Endodermal cell (in vitro differentiated cells): Measurements from ENCODE around the gene RETREG1. TPM values are rescaled to one million over a fixed set of nuclear protein-coding genes. Genes with fewer than 3 reads are reported as not detected.

ENCODE experiments used
- DNase-seq: peaks from one replicate; pipeline ENCODE4 v3.0.0-alpha.2; 2017
- H3K27ac ChIP-seq: 2 replicates; pipeline ENCODE4 v1.5.1; 2013; ENCODE audit warnings: mild to moderate bottlenecking, low read depth, low read length, moderate library complexity
- H3K27me3 ChIP-seq: 2 replicates; pipeline ENCODE4 v1.6.1; 2013; ENCODE audit warnings: mild to moderate bottlenecking, low read length, moderate library complexity; ENCODE audit not compliant: insufficient read depth, control insufficient read depth, poor library complexity, severe bottlenecking
- H3K36me3 ChIP-seq: 2 replicates; pipeline ENCODE4 v1.7.0; 2013; ENCODE audit warnings: mild to moderate bottlenecking, low read length, moderate library complexity; ENCODE audit not compliant: control insufficient read depth, insufficient read depth
- H3K4me1 ChIP-seq: one replicate; pipeline ENCODE4 v1.7.0; 2013; ENCODE audit warnings: low read length; ENCODE audit not compliant: control insufficient read depth, insufficient read depth
- H3K4me3 ChIP-seq: 2 replicates; pipeline ENCODE4 v1.5.1; 2013; ENCODE audit warnings: mild to moderate bottlenecking, low read length, moderate library complexity
- H3K9ac ChIP-seq: 2 replicates; pipeline ENCODE4 v1.6.1; 2013; ENCODE audit warnings: mild to moderate bottlenecking, low read length, moderate library complexity; ENCODE audit not compliant: poor library complexity, severe bottlenecking; ENCODE audit errors: extremely low read depth
- H3K9me3 ChIP-seq: 2 replicates; pipeline ENCODE4 v1.6.1; 2013; ENCODE audit warnings: mild to moderate bottlenecking, low read length, moderate library complexity; ENCODE audit not compliant: control insufficient read depth
- H3K27ac Mint-ChIP-seq: 2 replicates; pipeline ENCODE4 v1.8.0; 2020; ENCODE audit warnings: mixed read lengths
- H3K27me3 Mint-ChIP-seq: 2 replicates; pipeline ENCODE4 v1.8.0; 2021; ENCODE audit warnings: mild to moderate bottlenecking, mixed read lengths; ENCODE audit not compliant: insufficient read depth
- H3K36me3 Mint-ChIP-seq: 2 replicates; pipeline ENCODE4 v1.8.0; 2020; ENCODE audit warnings: low read depth, mixed read lengths
- H3K4me1 Mint-ChIP-seq: 2 replicates; pipeline ENCODE4 v1.8.0; 2020; ENCODE audit warnings: mixed read lengths
- H3K4me3 Mint-ChIP-seq: 2 replicates; pipeline ENCODE4 v1.8.0; 2020; ENCODE audit warnings: mild to moderate bottlenecking, moderate library complexity, mixed read lengths
- H3K9me3 Mint-ChIP-seq: 2 replicates; pipeline ENCODE4 v1.8.0; 2020; ENCODE audit warnings: mild to moderate bottlenecking, mixed read lengths
- CTCF ChIP-seq: fragments of 200-600 bp; sonication (generic); conservative IDR thresholded peaks from 2 replicates; pipeline ENCODE4 v1.5.0; 2021; ENCODE audit warnings: antibody characterized with exemption, mild to moderate bottlenecking
- WGBS, 2 experiments: methylation state at CpG; one replicate each; pipeline versions ENCODE4 v1.1.5 to v1.1.7; 2013; ENCODE audit warnings: missing lambda C conversion rate in 2 of 2, mixed read lengths in 1 of 2; ENCODE audit not compliant: insufficient coverage in 1 of 2, insufficient read length in 1 of 2; 5-methylcytosine and 5-hydroxymethylcytosine counted together
- total RNA-seq, 2 donors: library from RNA; stranded (reverse); fragmentation: NEBNext Ultra II Directional in 1 of 2; extraction: Animal tissue kit (Norgen Biotek cat#: 25700) in 1 of 2; gene quantifications; 2 replicates in 1 of 2; 3 replicates in 1 of 2; pipeline ENCODE4 v1.2.1, GENCODE V29; 2021

RETREG1 gene
- total RNA-seq, 2 donors from 2014 or later = 4.1 to 4.3 TPM

GRCh38 chr5:16603295-16603694 lies 13.5 kb downstream of the RETREG1 start:
- Histone ChIP-seq H3K4me1 (no peaks in the 10 kb centered on the region), H3K9me3 (peaks cover 7% of the 10 kb centered on the region), H3K27ac (no peak overlapping the region), H3K4me3 (no peak overlapping the region), H3K9ac (no peak overlapping the region), H3K27me3 (no peaks in the 10 kb centered on the region), H3K36me3 (no peaks in the 10 kb centered on the region)
- no peak for DNase-seq
- H3K27ac Mint-ChIP-seq = no peak overlapping the region
- no peaks in the 10 kb centered on the region for H3K36me3 Mint-ChIP-seq
- peaks cover 8% of the 10 kb centered on the region for H3K9me3 Mint-ChIP-seq
- no peak overlapping the region for H3K4me3 Mint-ChIP-seq
- TF ChIP-seq CTCF = no peak
- 78 to 92% methylated on average over 4 to 5 of the region's 5 CpGs for WGBS, 2 experiments
- H3K4me1 Mint-ChIP-seq = peaks cover 8% of the 10 kb centered on the region
- peaks cover 5% of the 10 kb centered on the region for H3K27me3 Mint-ChIP-seq

GRCh38 chr5:16602182-16602581 lies 14.6 kb downstream of the RETREG1 start:
- Histone ChIP-seq H3K27ac (no peak overlapping the region), H3K27me3 (no peaks in the 10 kb centered on the region), H3K4me1 (no peaks in the 10 kb centered on the region), H3K36me3 (no peaks in the 10 kb centered on the region), H3K9ac (no peak overlapping the region), H3K4me3 (no peak overlapping the region), H3K9me3 (peaks cover 11% of the 10 kb centered on the region)
- H3K36me3 Mint-ChIP-seq = no peaks in the 10 kb centered on the region
- WGBS, 2 experiments = 80 to 90% methylated on average over 2 to 10 of the region's 10 CpGs
- no peak overlapping the region for H3K4me3 Mint-ChIP-seq
- no peak for DNase-seq
- H3K4me1 Mint-ChIP-seq = peaks cover 8% of the 10 kb centered on the region
- H3K9me3 Mint-ChIP-seq = peaks cover 12% of the 10 kb centered on the region
- peaks cover 5% of the 10 kb centered on the region for H3K27me3 Mint-ChIP-seq
- no peak for TF ChIP-seq CTCF
- H3K27ac Mint-ChIP-seq = no peak overlapping the region

DNA sequence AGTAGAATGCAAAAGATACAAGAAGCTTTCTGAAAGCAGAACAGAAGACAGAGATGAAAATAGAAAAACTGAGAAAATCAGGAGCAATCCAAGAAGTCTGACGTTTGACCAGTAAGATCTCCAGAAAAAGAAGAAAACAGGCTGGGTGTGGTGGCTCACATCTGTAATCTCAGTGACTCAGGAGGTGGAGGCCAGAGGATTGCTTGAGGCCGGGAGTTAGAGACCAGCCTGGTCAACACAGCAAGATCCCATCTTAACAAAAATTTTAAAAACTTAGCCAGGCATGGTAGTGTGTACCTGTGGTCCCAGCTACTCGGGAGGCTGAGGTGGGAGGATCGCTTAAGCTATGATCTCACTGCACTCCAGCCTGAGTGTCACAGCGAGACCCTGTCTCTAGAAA lies 15.9 kb downstream of the RETREG1 start:
- no peak overlapping the region for H3K4me3 ChIP-seq
- H3K4me1 ChIP-seq = no peaks in the 10 kb centered on the region
- no peaks in the 10 kb centered on the region for H3K27me3 ChIP-seq
- H3K9ac ChIP-seq = no peak overlapping the region
- Mint-ChIP-seq H3K4me1 (peaks cover 8% of the 10 kb centered on the region), H3K27ac (no peak overlapping the region), H3K36me3 (no peaks in the 10 kb centered on the region), H3K27me3 (no peaks in the 10 kb centered on the region), H3K9me3 (peaks cover 12% of the 10 kb centered on the region), H3K4me3 (no peak overlapping the region)
- TF ChIP-seq CTCF = no peak
- DNase-seq = no peak
- no peaks in the 10 kb centered on the region for H3K36me3 ChIP-seq
- H3K9me3 ChIP-seq = peaks cover 11% of the 10 kb centered on the region
- 90 to 96% methylated on average over 2 to 5 of the region's 5 CpGs for WGBS, 2 experiments
- H3K27ac ChIP-seq = no peak overlapping the region
